ENCODE measurements around the gene E2F6. TPM values are rescaled to one million over a fixed set of nuclear protein-coding genes. Genes with fewer than 3 reads are reported as not detected.

The E2F6 gene
- total RNA-seq, 1 donor: 9.0 TPM

DNA sequence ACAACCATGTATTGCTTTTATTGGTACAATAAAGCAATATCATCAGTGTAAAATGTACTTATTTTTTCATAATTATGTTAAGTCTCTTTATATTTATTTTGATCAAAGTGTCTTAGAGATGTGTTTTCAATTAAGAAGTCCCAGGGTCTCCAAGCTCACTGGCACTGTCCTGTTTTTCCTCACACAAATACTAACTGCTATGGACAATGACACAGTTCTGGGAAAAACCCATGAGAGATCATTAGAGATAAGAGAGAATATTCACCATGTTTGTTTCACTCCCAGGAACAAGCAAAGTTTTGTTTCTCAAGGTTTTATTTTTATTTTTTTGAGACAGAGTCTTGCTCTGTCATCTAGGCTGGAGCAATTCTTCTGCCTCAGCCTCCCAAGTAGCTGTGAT lies 38.7 kb downstream of the E2F6 start:
- DNase-seq (ENCODE audit: insufficient read length, low spot score, missing footprints): no peak
- TF ChIP-seq CTCF (IDR thresholded peaks at IDR 0.05; ENCODE audit: extremely low read depth, low read depth, low read length): no peak

DNA sequence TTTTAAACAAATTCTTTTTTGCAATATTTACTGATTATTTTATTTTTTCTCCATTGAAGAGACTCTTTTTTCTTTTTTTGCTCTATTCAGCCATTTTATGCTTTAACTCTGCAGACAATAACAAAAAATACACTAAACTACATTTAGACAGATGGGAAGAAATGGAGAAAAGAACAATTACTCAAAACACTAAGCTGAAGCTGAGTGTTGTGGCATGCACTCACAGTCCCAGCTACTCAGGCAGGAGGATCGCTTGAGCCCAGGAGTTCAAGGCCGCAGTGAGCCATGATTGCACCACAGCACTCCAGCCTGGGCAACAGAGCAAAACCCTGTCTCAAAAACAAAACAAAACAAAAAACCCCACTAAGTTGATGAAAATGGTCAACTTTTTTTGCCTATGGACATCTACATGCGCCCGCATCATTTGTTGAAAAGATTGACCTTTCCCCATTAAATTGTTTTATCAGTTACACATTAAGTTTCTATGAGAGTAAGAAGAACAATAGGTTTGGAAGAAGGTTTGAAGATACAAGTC lies 43.0 kb downstream of the E2F6 start:
- no peaks in the 10 kb centered on the region for H3K36me3 ChIP-seq (ENCODE audit: insufficient read depth, low read length)
- H3K27ac ChIP-seq (ENCODE audit: low read depth, low read length): no peak overlapping the region
- peaks cover 2% of the 10 kb centered on the region for H3K9me3 ChIP-seq (ENCODE audit: low read depth, low read length)
- DNase-seq (ENCODE audit: insufficient read length, low spot score, missing footprints): no peak
- no peaks in the 10 kb centered on the region for H3K79me2 ChIP-seq (ENCODE audit: insufficient read depth, low read length)
- no peaks in the 10 kb centered on the region for H3K27me3 ChIP-seq (ENCODE audit: insufficient read depth, low read length)
- H3K4me2 ChIP-seq (ENCODE audit: insufficient read depth, low read length): no peak overlapping the region
- no peak overlapping the region for H2AFZ ChIP-seq (ENCODE audit: low read length)
- no peaks in the 10 kb centered on the region for H3K4me1 ChIP-seq (ENCODE audit: insufficient read depth, low read length)
- TF ChIP-seq CTCF (IDR thresholded peaks at IDR 0.05; ENCODE audit: extremely low read depth, low read depth, low read length): no peak
- no peak overlapping the region for H3K4me3 ChIP-seq (ENCODE audit: insufficient read depth, low read length)
- H4K20me1 ChIP-seq (ENCODE audit: insufficient read depth, low read length): no peaks in the 10 kb centered on the region

More for the DNA sequence above, 38.7 kb downstream of the E2F6 start:
- H3K4me2 ChIP-seq (ENCODE audit: insufficient read depth, low read length): no peak overlapping the region
- H3K36me3 ChIP-seq (ENCODE audit: insufficient read depth, low read length): no peaks in the 10 kb centered on the region
- no peaks in the 10 kb centered on the region for H3K27me3 ChIP-seq (ENCODE audit: insufficient read depth, low read length)
- no peaks in the 10 kb centered on the region for H3K9me3 ChIP-seq (ENCODE audit: low read depth, low read length)
- H3K4me1 ChIP-seq (ENCODE audit: insufficient read depth, low read length): no peaks in the 10 kb centered on the region
- no peak overlapping the region for H3K4me3 ChIP-seq (ENCODE audit: insufficient read depth, low read length)
- no peak overlapping the region for H2AFZ ChIP-seq (ENCODE audit: low read length)
- H4K20me1 ChIP-seq (ENCODE audit: insufficient read depth, low read length): no peaks in the 10 kb centered on the region
- no peaks in the 10 kb centered on the region for H3K79me2 ChIP-seq (ENCODE audit: insufficient read depth, low read length)
- H3K27ac ChIP-seq (ENCODE audit: low read depth, low read length): no peak overlapping the region

DNA sequence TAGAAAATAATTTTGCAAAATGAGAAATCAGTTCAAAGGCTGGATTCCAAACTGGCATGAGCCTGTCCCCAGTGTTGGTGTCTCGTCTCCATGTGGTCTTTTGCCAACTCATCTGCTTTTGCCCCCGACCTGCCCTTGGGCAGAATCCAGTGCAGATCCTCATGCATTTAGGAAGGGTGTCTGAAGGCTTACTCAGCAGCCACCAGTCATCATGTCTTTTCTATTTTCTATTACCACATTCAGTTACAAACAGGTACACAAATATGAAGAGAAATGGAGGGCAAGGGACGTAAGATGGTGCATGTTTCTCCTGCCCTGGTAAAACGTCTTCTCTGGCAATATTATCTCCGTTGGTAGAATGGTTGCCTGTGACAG lies 43.5 kb downstream of the E2F6 start:
- H3K4me3 ChIP-seq (ENCODE audit: insufficient read depth, low read length): no peak overlapping the region
- H3K9me3 ChIP-seq (ENCODE audit: low read depth, low read length): peaks cover 2% of the 10 kb centered on the region
- no peaks in the 10 kb centered on the region for H3K4me1 ChIP-seq (ENCODE audit: insufficient read depth, low read length)
- H3K79me2 ChIP-seq (ENCODE audit: insufficient read depth, low read length): no peaks in the 10 kb centered on the region
- H3K4me2 ChIP-seq (ENCODE audit: insufficient read depth, low read length): no peak overlapping the region
- H3K36me3 ChIP-seq (ENCODE audit: insufficient read depth, low read length): no peaks in the 10 kb centered on the region
- no peaks in the 10 kb centered on the region for H4K20me1 ChIP-seq (ENCODE audit: insufficient read depth, low read length)
- no peaks in the 10 kb centered on the region for H3K27me3 ChIP-seq (ENCODE audit: insufficient read depth, low read length)
- H2AFZ ChIP-seq (ENCODE audit: low read length): no peak overlapping the region
- no peak for DNase-seq (ENCODE audit: insufficient read length, low spot score, missing footprints)
- H3K27ac ChIP-seq (ENCODE audit: low read depth, low read length): no peak overlapping the region
- TF ChIP-seq CTCF (IDR thresholded peaks at IDR 0.05; ENCODE audit: extremely low read depth, low read depth, low read length): no peak

GRCh38 chr2:11421863-11422490 lies 44.0 kb downstream of the E2F6 start:
- Histone ChIP-seq H3K4me2 (ENCODE audit: insufficient read depth, low read length) (no peak overlapping the region), H3K27ac (ENCODE audit: low read depth, low read length) (no peak overlapping the region), H3K79me2 (ENCODE audit: insufficient read depth, low read length) (no peaks in the 10 kb centered on the region), H3K4me1 (ENCODE audit: insufficient read depth, low read length) (no peaks in the 10 kb centered on the region), H2AFZ (ENCODE audit: low read length) (no peak overlapping the region), H4K20me1 (ENCODE audit: insufficient read depth, low read length) (no peaks in the 10 kb centered on the region), H3K4me3 (ENCODE audit: insufficient read depth, low read length) (no peak overlapping the region), H3K9me3 (ENCODE audit: low read depth, low read length) (peaks cover 2% of the 10 kb centered on the region), H3K27me3 (ENCODE audit: insufficient read depth, low read length) (no peaks in the 10 kb centered on the region), H3K36me3 (ENCODE audit: insufficient read depth, low read length) (no peaks in the 10 kb centered on the region)
- DNase-seq (ENCODE audit: insufficient read length, low spot score, missing footprints): no peak
- TF ChIP-seq CTCF (IDR thresholded peaks at IDR 0.05; ENCODE audit: extremely low read depth, low read depth, low read length): no peak
